A673 (cell line): ENCODE measurements around the gene LAPTM4A.

Experiments used
- CTCF ChIP-seq: fragments of 300-800, 200-600 bp; sonication (generic); conservative IDR thresholded peaks from 2 replicates; pipeline ENCODE4 v1.5.1; 2017; ENCODE audit warnings: low read depth, mild to moderate bottlenecking, antibody characterized with exemption, low read length, moderate library complexity, mixed read lengths
- EZH2 ChIP-seq: fragments of 200-600 bp; sonication (generic); IDR thresholded peaks from 2 replicates; pipeline ENCODE4 v1.6.1; 2017; ENCODE audit warnings: borderline replicate concordance, low read depth, mild to moderate bottlenecking, mixed read lengths, antibody characterized with exemption, low read length; ENCODE audit not compliant: poor library complexity, severe bottlenecking

DNA sequence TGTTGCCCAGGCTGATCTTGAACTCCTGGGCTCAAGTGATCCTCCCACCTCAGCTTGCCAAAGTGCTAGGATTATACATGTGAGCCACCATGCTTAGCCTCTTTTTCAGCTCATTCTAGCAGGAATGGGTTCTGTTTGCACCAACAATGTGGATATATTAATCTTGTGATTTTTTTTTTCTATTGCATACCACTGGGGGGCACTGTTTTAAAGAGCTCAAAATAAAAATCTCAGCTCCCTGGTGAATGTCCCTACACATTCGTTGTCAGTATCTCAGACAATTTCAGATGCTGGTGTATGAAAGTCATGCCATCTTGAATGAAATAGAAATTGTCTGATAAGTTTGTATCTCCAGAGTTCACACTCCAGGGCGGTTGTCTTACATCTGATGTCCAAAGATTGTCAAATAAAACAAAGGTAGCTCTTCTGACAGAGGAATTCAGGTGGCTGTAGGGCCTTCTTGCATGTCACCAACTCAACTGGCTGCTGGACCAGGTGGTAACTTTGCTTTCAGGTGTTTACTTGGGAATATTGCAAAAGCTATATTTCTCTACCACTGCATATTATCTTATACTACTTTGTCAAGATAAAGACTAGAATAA is 35.8 kb downstream of the LAPTM4A start:
- peak; percentile 68 for TF ChIP-seq CTCF
- TF ChIP-seq EZH2 = no peak
